Effector CD4-positive, alpha-beta T cell (primary cell): ENCODE data around the gene LMNA.
"Not testable (repeated sequence)": the region's sequence is repeated elsewhere in the genome, so short reads cannot be mapped to it uniquely, and the experiment has no call there.

Source experiments
- DNase-seq: peaks from one replicate; pipeline ENCODE4 v3.0.0-alpha.2; 2020

Gene LMNA

DNA sequence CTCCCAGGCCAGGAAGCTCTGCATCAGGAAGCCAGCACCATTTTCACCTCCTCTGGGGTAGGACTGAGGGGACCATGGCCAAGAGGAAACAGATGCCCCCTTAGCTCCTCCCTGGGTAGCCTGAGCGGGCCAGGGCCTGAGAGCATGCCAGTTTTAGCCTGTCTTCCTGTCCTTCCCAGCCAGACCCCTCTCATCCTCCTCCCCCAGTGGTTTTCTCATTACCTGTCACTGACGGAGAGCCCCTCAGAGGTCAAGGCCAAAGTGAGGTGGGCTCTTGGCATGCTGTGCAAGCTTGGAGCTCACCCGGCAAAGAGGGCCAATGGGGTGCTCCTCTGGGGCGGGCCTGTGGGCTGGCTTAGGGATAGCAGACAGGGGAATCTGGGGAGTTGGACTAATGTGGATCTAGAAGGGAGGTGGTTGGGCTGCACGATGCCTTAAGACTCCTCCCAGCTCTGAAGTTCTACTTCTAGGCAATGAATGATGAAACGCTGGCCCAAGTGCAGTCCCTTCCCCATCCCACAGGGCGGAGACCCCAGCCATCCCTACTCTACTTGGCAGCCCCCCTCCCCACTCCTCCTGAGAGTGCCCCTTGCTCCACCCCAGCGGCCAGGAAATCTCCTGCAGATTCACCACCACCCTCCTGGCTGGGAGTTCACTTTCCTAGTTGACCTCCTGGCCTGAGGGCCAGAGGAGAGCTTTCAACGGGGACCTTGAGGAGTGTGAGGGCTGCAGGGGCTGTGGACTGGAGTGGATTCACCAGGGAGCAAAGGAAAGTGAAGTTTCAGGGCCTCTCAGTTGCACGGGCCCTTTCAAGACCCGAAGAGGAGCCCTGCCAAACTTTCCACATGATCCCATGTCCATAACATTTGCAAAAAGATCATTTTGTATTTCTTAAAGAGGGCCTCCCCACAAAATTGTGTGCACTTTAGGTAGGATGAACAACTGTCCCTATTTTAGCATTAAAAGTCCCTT lies 9.4 kb upstream of the LMNA start:
- no peak for DNase-seq

DNA sequence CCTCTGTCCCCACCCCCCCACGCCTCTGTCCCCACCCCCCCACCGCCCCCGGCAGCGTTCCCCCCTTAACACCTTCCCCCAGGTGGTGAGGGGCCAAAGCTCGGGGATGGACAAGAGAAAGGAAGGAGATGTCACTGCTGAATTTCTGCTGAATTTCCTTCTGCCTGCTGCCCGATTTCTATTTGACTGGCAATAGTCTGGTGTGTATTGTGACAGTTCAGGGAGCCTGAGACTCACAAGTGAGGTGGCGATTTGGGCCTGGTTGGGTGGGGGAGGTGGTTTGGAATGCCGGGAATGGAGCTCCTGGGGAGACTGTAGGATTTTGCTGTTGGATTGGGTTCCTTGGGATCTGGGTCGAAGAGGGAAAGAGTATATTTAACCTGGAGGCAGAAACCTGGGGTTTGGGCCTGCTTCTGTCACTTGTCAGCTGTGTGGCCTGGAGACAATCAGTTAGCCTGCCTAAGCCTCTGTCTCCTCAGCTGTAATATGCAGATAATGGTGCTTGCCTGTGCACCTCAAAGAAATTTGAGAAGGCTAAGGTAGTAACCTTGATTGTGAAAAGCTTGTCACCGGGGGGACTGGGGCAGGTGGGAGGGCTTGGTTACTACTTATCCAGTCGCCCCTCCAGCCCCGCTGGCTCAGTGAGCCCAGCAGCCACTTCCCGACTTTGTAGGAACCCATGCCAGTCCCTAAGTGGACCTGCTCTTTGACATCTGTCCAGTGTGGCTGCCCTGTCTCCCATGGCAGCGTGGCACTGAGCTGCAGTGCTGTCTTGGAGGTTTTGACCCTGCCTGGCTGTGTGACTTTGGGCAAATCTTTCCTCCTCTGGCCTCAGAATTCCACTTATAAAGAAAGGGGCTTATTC lies 7.7 kb upstream of the LMNA start:
- no peak for DNase-seq

DNA sequence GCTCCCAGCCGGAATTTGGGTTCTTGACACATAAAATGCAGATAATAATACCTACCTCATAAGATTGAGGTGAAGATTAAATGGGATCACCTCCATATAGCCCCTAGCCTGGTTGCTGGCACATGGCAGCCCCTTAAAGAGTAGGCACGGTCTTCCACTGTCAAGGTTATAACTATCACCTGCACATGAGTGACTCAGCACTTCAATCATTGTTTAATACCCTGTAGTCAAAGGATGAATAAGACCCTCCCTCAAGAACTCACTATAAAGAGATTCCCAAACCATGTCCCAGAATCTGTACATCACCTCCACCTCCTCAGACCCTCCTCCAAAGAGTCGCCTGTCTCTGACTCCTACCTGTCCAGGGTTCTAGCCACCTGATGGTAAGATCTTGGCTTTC lies 6.5 kb upstream of the LMNA start:
- DNase-seq, result no peak

DNA sequence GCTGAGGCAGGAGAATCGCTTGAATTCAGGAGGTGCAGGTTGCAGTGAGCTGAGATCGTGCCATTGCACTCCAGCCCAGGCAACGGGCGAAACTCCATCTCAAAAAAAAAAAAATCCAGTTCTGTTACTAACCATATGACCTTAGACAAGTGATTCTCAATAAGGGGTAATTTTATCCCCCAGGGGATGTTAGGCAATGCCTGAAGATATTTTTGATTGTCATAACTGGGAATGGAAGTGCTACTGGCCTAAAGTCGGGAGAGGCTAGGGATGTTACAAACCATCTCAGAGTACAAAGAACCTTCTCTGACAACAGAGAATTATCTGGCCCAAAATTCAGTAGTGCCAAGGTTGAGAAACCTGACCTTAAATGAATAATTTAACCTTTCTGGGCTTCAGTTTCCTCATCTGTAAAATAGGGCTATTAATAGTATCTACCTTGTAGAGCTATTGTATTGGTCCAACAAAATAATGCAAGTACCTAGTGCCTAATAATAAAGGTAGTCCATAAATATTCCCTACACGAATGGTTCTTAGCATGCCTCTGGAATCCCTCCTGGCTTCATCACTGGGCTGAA lies 5.8 kb upstream of the LMNA start:
- no peak for DNase-seq

DNA sequence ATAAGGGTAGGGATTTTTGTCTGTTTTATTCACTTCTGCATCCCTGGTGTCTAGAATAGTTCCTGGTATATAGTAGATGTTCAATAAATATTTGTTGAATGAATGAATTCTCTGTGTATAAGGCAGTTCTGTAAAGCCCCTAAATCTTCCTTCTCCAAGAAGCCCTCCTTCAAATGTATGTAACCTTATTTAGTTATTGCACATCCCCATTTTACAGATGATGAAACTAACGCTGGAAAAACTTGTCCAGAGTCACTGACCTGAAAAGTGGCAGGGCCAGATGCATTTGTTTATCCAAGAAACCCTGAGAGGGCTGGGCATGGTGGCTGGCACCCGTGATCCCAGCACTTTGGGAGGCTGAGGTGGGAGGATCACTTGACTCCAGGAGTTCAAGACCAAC lies 4.3 kb upstream of the LMNA start:
- DNase-seq, result no peak

DNA sequence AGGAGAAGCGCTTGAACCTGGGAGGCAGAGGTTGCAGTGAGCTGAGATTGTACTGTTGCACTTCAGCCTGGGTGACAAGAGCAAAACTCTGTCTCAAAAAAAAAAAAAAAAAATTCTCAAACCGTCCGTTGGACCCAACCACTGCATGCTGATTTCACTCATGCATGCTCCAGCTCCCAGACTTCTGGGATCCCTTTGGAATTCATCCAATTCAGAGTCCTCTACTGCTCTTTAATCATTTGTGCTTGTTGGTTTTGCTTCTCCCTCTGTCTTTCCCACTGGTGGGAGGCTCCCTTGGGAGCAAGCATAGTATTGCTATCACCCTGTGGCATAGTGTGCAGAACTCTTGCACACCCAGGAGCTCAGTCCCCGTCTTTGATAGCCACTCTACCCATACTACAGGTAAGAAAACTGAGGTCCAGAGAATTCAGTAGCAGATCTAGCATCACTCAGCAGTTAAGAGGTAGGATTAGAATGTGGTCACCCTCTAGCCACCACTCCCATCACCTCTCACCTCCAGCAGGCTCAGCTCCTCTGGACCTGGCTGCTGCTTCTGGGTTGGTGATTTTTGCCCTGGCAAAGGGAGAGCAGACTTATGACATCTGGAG lies 3.1 kb upstream of the LMNA start:
- DNase-seq, result no peak

DNA sequence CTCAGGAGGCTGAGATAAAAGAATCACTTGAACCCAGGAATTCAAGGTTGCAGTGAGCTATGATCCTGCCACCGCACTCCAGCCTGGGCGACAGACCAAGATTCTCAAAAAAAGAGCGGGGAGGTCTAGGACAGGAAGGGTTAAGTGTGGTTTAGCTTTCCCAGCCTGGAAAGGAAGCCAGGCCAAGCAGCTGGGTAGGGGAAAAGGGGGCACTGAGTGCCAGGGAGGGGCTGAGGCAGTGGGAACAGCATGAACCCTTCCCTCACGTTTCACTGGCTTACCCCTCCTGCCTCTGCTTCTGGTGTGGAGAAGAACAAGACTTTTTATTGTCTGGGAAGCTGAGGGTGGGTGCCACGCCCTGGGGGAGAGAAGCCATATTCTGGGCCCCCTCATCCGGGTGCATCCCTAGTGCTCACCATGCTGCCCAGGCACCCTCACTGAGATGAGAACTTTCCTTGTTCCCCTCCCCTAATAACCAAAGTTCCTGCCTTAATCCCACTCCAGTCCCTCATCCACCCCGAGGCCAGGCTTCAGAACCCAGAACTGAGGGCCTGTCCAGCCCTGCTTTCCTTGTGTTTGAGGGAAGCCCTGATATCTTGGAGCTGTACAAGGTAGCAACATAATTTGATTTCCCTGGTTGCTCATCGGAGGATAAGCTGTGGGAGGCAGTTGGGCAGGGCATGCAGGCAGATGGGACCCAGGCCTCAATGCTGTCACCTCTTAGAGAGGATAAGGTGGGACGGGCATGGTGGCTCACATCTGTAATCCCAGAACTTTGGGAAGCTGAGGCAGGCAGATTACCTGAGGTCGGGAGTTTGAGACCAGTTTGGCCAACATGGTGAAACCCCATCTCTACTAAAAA lies 2.0 kb upstream of the LMNA start:
- no peak for DNase-seq

DNA sequence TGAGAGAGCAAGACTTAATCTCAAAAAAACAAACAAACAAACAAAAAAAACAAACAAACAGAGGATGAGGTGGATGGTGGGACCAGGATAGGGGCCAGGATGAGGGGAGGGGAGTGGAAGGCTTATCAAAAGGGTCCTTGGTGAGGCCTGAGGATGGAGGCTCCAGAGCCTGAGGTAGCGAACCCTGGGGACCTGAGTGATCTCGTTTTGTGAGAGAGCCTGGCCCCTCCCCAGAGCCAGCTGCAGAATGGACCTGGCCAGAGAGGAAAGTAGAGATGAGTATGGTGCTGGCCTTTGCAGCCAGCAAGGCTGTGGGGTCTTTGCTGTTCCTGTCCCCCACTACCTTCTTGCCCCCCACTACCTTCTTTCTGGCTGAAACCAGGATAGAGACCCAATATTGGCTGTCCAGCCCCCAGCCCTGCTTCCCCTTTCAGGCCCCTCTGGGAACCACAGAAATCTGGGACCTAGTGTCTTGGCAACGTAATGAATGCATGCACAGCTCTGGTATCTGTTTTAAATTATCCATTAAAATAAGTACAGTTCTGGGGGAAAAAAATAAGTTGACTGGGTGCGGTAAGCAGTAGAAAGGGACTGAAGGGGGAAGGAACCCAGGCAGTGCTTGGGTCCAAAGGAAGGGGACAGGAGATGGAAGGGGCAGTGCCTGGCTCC lies 1.1 kb upstream of the LMNA start:
- no peak for DNase-seq

DNA sequence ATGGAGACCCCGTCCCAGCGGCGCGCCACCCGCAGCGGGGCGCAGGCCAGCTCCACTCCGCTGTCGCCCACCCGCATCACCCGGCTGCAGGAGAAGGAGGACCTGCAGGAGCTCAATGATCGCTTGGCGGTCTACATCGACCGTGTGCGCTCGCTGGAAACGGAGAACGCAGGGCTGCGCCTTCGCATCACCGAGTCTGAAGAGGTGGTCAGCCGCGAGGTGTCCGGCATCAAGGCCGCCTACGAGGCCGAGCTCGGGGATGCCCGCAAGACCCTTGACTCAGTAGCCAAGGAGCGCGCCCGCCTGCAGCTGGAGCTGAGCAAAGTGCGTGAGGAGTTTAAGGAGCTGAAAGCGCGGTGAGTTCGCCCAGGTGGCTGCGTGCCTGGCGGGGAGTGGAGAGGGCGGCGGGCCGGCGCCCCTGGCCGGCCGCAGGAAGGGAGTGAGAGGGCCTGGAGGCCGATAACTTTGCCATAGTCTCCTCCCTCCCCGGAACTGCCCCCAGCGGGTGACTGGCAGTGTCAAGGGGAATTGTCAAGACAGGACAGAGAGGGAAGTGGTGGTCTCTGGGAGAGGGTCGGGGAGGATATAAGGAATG lies 505 bp downstream of the LMNA start:
- DNase-seq, result no peak

DNA sequence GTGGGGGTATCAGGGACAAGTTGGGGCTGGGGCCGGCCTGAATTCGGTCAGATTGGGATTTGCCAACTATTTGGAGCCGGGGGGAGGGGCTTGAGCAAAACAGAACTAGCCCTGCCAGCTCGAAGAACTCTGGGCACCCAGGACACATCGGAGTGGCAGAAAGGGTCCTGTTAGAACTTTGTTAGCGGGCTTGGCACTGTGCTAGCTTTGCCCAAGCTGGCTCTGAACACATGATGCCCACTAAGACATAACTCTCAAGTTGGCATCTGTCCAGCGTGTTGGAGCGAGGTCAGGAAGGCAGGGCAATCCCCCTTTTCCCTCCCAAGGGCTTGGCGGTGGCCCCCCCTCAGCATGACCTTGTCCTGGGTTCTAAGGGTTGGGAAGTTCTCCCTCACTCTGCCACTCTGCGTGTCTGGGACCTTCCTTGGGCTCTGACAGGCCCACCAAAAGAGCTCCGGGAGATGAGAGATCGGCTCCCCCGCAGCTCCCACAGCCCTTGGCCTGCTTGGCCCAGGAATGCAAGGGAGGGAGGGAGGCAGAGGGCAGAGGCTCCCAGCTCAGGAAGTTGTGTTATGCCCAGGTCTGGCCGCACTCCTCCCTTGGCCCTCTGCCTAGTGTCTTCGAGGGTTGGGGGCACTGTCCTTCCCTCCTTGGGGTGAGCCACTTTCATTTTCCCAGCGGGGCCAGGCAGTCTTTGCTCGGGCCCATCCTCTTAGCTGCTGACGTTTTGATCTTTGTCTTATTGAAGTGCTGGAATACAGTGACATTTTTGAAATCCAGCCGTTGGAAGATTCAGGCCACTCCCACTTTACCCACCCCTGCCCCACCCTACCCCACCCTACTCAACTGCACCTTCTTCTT lies 1.2 kb downstream of the LMNA start:
- DNase-seq, result no peak

DNA sequence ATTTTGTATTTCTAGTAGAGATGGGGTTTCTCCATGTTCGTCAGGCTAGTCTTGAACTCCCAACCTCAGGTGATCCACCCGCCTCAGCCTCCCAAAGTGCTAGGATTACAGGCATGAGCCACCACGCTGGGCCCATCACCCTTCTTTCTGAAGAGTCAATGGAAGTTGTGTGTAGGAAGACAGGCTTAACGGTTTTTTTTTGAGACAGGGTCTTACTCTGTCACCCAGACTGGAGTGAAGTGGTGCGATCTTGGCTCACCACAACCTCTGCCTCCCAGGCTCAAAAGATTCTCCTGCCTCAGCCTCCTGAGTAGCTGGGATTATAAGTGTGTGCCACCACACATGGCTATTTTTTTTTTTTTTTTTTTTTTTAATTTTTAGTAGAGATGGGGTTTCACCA lies 2.2 kb downstream of the LMNA start:
- not testable (repeated sequence) for DNase-seq

DNA sequence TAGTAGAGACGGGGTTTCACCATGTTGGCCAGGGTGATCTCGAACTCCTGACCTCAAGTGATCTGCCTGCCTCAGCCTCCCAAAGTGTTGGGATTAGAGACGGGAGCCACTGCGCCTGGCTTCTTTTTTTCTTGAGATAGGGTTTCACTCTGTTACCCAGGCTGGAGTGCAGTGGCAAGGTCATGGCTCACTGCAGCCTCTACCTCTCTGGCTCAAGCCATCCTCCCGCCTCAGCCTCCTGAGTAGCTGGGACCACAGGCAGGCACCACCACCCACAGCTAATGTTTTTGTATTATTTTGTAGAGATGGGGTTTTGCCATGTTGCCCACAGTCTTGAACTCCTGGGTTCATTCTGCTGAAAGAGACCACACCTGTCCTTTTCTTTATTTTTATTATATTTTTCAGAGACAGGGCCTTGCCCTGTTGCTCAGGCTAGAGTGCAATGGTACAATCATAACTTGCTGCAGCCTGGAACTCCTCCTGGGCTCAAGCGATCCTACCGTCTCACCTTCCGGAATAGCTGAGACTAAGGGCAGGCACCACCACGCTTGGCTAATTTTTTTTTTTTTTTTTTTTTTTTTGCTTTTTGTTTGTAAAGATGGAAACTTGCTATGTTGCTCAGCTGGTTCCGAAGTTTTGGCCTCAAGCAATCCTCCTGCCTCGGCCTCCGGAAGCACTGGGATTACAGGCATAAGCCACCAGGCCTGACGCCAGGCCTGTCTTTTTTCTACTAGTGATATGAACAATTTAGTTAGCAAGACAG lies 3.1 kb downstream of the LMNA start:
- DNase-seq, result no peak

DNA sequence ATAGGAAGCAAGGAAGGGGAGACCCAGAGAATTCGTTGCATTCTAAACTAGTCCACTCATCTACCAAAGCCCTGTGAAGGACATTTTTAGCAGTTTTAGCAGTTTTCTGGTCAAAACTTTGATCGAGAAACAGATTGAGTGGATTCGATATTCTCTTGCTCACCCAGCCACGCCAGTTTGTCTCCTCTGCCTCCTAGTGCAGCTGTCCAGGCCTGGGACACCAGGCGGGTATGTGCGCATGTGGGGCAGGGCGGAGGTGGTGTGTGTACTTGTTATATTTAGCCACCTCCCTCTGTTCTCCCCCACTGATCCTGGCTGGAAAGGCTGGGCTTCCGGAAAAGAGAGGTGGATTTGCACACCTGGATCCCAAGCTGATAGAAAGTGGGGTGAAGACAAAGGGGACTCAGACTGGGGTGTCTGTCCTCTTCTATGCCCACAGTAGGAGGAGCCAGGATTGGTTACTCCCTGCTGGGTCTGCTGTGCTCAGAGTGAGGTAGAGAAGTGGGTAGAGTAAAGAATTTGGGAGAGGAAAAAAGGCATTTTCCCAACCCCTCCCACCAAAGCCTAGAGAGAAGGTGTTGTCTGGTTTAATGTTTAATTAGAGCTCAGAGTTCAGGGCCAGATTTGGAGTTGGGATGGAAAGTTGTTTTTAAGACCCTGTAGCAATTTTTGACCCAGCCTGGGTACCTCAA lies 3.8 kb downstream of the LMNA start:
- no peak for DNase-seq

DNA sequence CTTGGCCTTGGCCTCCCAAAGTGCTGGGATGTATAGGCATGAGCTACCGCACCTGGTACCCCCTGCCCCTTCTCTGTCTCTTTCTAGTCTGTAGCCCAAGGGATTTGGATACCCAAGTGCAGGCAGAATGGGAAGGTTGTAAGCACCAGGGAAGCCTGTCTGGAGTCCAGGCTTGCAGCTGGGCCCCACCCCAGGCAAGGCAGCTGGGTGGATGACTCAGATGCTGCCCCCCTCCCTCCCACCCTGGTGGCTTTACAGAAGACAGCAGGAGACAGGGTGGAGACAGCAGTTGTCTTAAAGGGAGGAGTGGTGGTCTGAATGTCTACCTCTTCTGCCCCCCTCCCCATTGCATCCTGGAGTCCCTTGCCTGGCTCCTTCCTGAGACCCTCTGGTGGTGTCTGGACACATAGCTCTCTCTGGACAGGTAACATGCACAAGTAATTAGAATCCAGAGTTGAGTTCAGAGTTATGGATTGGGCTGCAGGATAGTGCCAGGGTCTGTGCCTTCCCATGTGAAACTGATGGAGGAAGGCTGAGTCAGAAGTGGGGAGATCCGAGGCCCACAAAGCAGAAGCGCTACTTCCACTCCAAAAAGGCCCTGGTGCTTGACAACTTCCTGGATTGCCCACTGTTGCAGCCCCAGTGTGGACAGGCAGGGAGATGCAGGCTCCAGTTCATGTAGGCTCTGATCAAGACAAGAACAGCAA lies 5.1 kb downstream of the LMNA start:
- DNase-seq, result no peak

DNA sequence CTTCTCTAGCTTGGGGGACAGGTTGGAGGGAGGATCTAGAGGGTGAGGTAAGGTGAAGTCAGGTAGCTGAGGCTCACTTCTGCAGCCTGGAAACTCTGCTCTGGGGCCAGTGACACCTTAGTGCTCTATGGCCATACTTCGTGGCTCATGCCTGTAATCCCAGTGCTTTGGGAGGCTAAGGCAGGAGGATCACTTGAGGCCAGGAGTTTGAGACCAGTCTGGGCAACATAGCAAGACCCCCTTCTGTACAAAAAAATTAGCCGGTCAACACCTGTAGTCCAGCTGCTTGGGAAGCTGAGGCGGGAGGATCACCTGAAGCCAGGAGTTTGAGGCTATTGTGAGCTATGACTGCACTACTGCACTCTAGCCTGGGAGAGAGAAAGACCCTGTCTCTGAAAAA lies 5.8 kb downstream of the LMNA start:
- DNase-seq, result no peak

DNA sequence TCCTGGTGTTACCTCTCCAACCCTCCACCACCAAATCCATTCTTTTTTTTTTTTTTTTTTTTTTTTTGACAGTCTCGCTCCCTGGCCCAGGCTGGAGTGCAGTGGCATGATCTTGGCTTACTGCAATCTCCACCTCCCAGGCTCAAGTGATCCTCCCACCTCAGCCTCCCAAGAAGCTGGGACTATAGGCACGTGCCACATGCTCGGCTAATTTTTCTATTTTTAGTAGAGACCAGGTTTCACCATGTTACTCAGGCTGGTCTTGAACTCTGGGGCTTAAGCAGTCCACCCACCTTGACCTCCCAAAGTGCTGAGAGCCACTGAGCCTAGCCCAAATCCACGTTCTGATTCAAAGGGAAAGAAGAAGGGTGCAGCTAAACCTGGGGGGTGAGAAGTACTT lies 6.5 kb downstream of the LMNA start:
- not testable (repeated sequence) for DNase-seq

DNA sequence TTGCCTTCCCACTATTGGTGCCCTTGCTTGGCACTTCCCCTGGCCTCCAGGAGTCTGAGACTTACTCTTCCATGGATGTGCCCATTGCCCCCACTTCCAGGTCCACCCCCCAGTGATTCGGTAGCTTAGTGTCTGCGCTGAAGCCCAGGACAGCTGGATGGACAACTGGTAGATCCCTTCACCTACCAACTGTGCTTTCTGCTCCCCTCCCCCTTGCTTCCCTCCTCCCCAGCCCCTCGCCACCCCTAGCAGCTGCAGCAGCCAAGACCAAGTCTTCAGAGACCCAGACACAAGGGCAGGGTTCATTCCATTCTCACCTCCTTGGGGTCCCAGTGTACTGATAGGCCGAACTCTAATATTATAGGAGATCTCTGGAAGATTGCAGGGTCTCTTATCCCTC lies 6.9 kb downstream of the LMNA start:
- no peak for DNase-seq

DNA sequence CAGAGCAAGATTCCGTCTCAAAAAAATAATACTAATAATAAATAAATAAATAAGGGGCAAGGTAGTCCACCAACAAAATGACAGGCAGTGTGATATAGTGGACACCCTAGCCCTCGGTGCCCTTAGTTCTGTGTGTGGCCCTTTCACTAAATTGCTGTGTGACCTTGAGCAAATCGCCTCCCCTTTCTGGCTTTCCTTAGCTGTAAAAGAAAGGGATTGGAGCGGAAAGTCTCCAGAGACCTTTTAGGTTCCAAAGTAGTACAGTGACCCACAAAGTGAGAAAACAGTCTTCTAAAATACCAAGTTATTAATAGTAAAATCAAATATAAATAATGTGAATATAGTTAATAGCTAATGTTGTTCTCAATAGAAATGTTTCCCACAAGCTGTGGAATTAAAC lies 7.6 kb downstream of the LMNA start:
- no peak for DNase-seq
